ENCODE measurements around the gene MRPL54.
"Not testable (repeated sequence)": the region's sequence is repeated elsewhere in the genome, so short reads cannot be mapped to it uniquely, and the experiment has no call there.

The MRPL54 gene

GRCh38 chr19:3809881-3810707, 47.6 kb downstream of the MRPL54 start:
- no peak for DNase-seq (ENCODE audit: low read depth)
- TF ChIP-seq CTCF (conservative IDR thresholded peaks at IDR 0.05; ENCODE audit: control insufficient read depth, insufficient read depth, low read depth, low read length): no peak
- no peak overlapping the region for H3K4me3 ChIP-seq (ENCODE audit: control insufficient read depth, low read depth, low read length)

GRCh38 chr19:3810708-3811355, 48.4 kb downstream of the MRPL54 start:
- TF ChIP-seq CTCF (conservative IDR thresholded peaks at IDR 0.05; ENCODE audit: control insufficient read depth, insufficient read depth, low read depth, low read length): no peak
- no peak for DNase-seq (ENCODE audit: low read depth)
- H3K4me3 ChIP-seq (ENCODE audit: control insufficient read depth, low read depth, low read length): no peak overlapping the region

GRCh38 chr19:3813473-3814392, 51.3 kb downstream of the MRPL54 start:
- H3K4me3 ChIP-seq (ENCODE audit: control insufficient read depth, low read depth, low read length): no peak overlapping the region
- DNase-seq (ENCODE audit: low read depth): no peak
- TF ChIP-seq CTCF (conservative IDR thresholded peaks at IDR 0.05; ENCODE audit: control insufficient read depth, insufficient read depth, low read depth, low read length): no peak

- H3K4me3 ChIP-seq (ENCODE audit: control insufficient read depth, low read depth, low read length): no peak overlapping the region
- TF ChIP-seq CTCF (conservative IDR thresholded peaks at IDR 0.05; ENCODE audit: control insufficient read depth, insufficient read depth, low read depth, low read length): no peak
Measured at GRCh38 chr19:3814648-3815047, 52.2 kb downstream of the MRPL54 start.

GRCh38 chr19:3816148-3816547, 53.7 kb downstream of the MRPL54 start:
- DNase-seq (ENCODE audit: low read depth): not testable (repeated sequence)

More at GRCh38 chr19:3814648-3815047, 52.2 kb downstream of the MRPL54 start:
- no peak for DNase-seq (ENCODE audit: low read depth)

GRCh38 chr19:3816566-3817218, 54.2 kb downstream of the MRPL54 start:
- H3K4me3 ChIP-seq (ENCODE audit: control insufficient read depth, low read depth, low read length): no peak overlapping the region
- no peak for DNase-seq (ENCODE audit: low read depth)
- TF ChIP-seq CTCF (conservative IDR thresholded peaks at IDR 0.05; ENCODE audit: control insufficient read depth, insufficient read depth, low read depth, low read length): no peak

More at GRCh38 chr19:3816148-3816547, 53.7 kb downstream of the MRPL54 start:
- H3K4me3 ChIP-seq (ENCODE audit: control insufficient read depth, low read depth, low read length): not testable (repeated sequence)
